HAP-1 (cell line): Measurements from ENCODE around the gene SLAMF8.
A peak's percentile ranks its signal among the peaks of the same experiment; 100 is the strongest.

Experiments
- DNase-seq, 2 experiments: peaks; one replicate each; pipeline ENCODE4 v3.0.0-alpha.2; 2016 to 2020; ENCODE audit warnings: low spot score in 2 of 2
- H3K27me3 ChIP-seq: fragments of 250-450 bp; sonication (Bioruptor Pico); 2 replicates; pipeline ENCODE4 v1.5.1; 2020; ENCODE audit warnings: low read depth, mild to moderate bottlenecking, moderate library complexity
- H3K36me3 ChIP-seq: fragments of 250-450 bp; sonication (Bioruptor Pico); replicated peaks from 2 replicates; pipeline ENCODE4 v1.5.1; 2020; ENCODE audit warnings: mild to moderate bottlenecking
- H3K4me1 ChIP-seq: fragments of 250-450 bp; sonication (Bioruptor Pico); 2 replicates; pipeline ENCODE4 v1.5.1; 2020; ENCODE audit warnings: mild to moderate bottlenecking
- H3K4me3 ChIP-seq: fragments of 250-450 bp; sonication (Bioruptor Pico); 2 replicates; pipeline ENCODE4 v1.5.1; 2020; ENCODE audit warnings: mild to moderate bottlenecking, moderate library complexity
- H3K9me3 ChIP-seq: fragments of 250-450 bp; sonication (Bioruptor Pico); 2 replicates; pipeline ENCODE4 v1.5.1; 2020; ENCODE audit warnings: mild to moderate bottlenecking, moderate library complexity
- in situ Hi-C: fragments of 300-500 bp; cut with MboI; formaldehyde crosslinking; loops from 3 replicates; pipeline ENCODE4 v1.14.3; 2020; ENCODE audit warnings: low sequenced_read_pairs, inconsistent platforms, mixed read lengths

The SLAMF8 gene

GRCh38 chr1:159828581-159829272, 2.1 kb downstream of the SLAMF8 start:
- no peaks in the 10 kb centered on the region for H3K9me3 ChIP-seq
- H3K4me1 ChIP-seq = no peaks in the 10 kb centered on the region
- no peaks in the 10 kb centered on the region for H3K36me3 ChIP-seq
- DNase-seq = no peak
- no peaks in the 10 kb centered on the region for H3K27me3 ChIP-seq
- in situ Hi-C loops = no loop called here
- H3K4me3 ChIP-seq = no peak overlapping the region

GRCh38 chr1:159829273-159829634, 2.6 kb downstream of the SLAMF8 start:
- no peaks in the 10 kb centered on the region for H3K27me3 ChIP-seq
- no peak overlapping the region for H3K4me3 ChIP-seq
- DNase-seq = peak; percentile 11 to 55
- H3K4me1 ChIP-seq = no peaks in the 10 kb centered on the region
- in situ Hi-C loops = no loop called here
- H3K36me3 ChIP-seq = no peaks in the 10 kb centered on the region
- no peaks in the 10 kb centered on the region for H3K9me3 ChIP-seq

- no peaks in the 10 kb centered on the region for H3K4me1 ChIP-seq
- no peaks in the 10 kb centered on the region for H3K9me3 ChIP-seq
- in situ Hi-C loops = no loop called here
- no peak for DNase-seq
- H3K4me3 ChIP-seq = no peak overlapping the region
- H3K36me3 ChIP-seq = no peaks in the 10 kb centered on the region
- H3K27me3 ChIP-seq = no peaks in the 10 kb centered on the region
These were observed 3.3 kb downstream of the SLAMF8 start for GRCh38 chr1:159829822-159830465.

GRCh38 chr1:159830722-159831121, 4.0 kb downstream of the SLAMF8 start:
- H3K36me3 ChIP-seq = no peaks in the 10 kb centered on the region
- no peaks in the 10 kb centered on the region for H3K9me3 ChIP-seq
- no peaks in the 10 kb centered on the region for H3K4me1 ChIP-seq
- no peaks in the 10 kb centered on the region for H3K27me3 ChIP-seq
- no peak for DNase-seq
- no peak overlapping the region for H3K4me3 ChIP-seq
- in situ Hi-C loops = no loop called here

GRCh38 chr1:159831412-159832141, 4.9 kb downstream of the SLAMF8 start:
- Histone ChIP-seq H3K27me3 (no peaks in the 10 kb centered on the region), H3K36me3 (no peaks in the 10 kb centered on the region), H3K4me1 (no peaks in the 10 kb centered on the region), H3K9me3 (no peaks in the 10 kb centered on the region), H3K4me3 (no peak overlapping the region)
- in situ Hi-C loops = no loop called here
- DNase-seq = no peak

GRCh38 chr1:159832309-159832708, 5.6 kb downstream of the SLAMF8 start:
- no peaks in the 10 kb centered on the region for H3K36me3 ChIP-seq
- H3K4me3 ChIP-seq = no peak overlapping the region
- no peaks in the 10 kb centered on the region for H3K9me3 ChIP-seq
- in situ Hi-C loops = no loop called here
- no peak for DNase-seq
- H3K4me1 ChIP-seq = no peaks in the 10 kb centered on the region
- H3K27me3 ChIP-seq = no peaks in the 10 kb centered on the region

GRCh38 chr1:159835356-159835755, 8.7 kb downstream of the SLAMF8 start:
- Histone ChIP-seq H3K36me3 (no peaks in the 10 kb centered on the region), H3K27me3 (no peaks in the 10 kb centered on the region), H3K4me3 (no peak overlapping the region), H3K9me3 (no peaks in the 10 kb centered on the region), H3K4me1 (no peaks in the 10 kb centered on the region)
- in situ Hi-C loops = no loop called here
- DNase-seq = no peak

- Histone ChIP-seq H3K36me3 (no peaks in the 10 kb centered on the region), H3K4me1 (no peaks in the 10 kb centered on the region)
- in situ Hi-C loops = no loop called here
These were observed 9.3 kb downstream of the SLAMF8 start for GRCh38 chr1:159835862-159836525.

GRCh38 chr1:159838715-159839114, 12.0 kb downstream of the SLAMF8 start:
- DNase-seq = no peak
- H3K4me3 ChIP-seq = no peak overlapping the region
- no peaks in the 10 kb centered on the region for H3K36me3 ChIP-seq
- no peaks in the 10 kb centered on the region for H3K9me3 ChIP-seq
- in situ Hi-C loops = no loop called here
- H3K4me1 ChIP-seq = no peaks in the 10 kb centered on the region
- no peaks in the 10 kb centered on the region for H3K27me3 ChIP-seq

More at GRCh38 chr1:159835862-159836525, 9.3 kb downstream of the SLAMF8 start:
- DNase-seq = no peak
- Histone ChIP-seq H3K9me3 (no peaks in the 10 kb centered on the region), H3K4me3 (no peak overlapping the region), H3K27me3 (no peaks in the 10 kb centered on the region)

GRCh38 chr1:159839116-159839849, 12.6 kb downstream of the SLAMF8 start:
- Histone ChIP-seq H3K27me3 (no peaks in the 10 kb centered on the region), H3K36me3 (no peaks in the 10 kb centered on the region), H3K4me1 (no peaks in the 10 kb centered on the region), H3K9me3 (no peaks in the 10 kb centered on the region), H3K4me3 (no peak overlapping the region)
- in situ Hi-C loops = no loop called here
- no peak for DNase-seq

GRCh38 chr1:159841749-159842148, 15.1 kb downstream of the SLAMF8 start:
- H3K4me1 ChIP-seq = no peaks in the 10 kb centered on the region
- no peaks in the 10 kb centered on the region for H3K9me3 ChIP-seq

GRCh38 chr1:159843459-159843858, 16.8 kb downstream of the SLAMF8 start:
- Histone ChIP-seq H3K4me1 (no peaks in the 10 kb centered on the region), H3K27me3 (no peaks in the 10 kb centered on the region), H3K9me3 (no peaks in the 10 kb centered on the region), H3K4me3 (no peak overlapping the region), H3K36me3 (no peaks in the 10 kb centered on the region)
- in situ Hi-C loops = no loop called here
- no peak for DNase-seq

More at GRCh38 chr1:159841749-159842148, 15.1 kb downstream of the SLAMF8 start:
- DNase-seq = no peak
- no peak overlapping the region for H3K4me3 ChIP-seq
- no peaks in the 10 kb centered on the region for H3K27me3 ChIP-seq
- H3K36me3 ChIP-seq = no peaks in the 10 kb centered on the region
- in situ Hi-C loops = no loop called here
